ENCODE measurements around the gene RBP2.

RBP2 gene

DNA sequence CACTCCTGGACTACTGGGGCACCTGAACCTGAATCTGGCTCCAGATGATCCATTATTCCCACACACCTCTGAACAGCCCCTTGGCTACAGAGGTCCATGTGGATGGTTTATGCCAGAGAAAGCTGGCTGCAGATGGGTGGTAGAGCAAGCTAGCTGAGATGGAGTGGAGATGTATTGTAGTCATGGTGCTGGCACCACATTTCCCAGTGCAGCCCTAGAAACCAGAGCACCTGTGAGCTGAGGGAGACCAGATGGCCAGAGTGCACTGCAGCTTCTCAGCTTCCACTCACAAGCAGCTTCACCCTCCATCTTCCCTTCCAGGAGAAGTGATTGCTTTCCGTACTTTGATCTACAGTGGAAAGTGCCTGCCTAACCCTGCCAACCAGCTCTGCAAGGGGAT is 33.3 kb upstream of the RBP2 start:
- H3K36me3 Mint-ChIP-seq (ENCODE audit: low read depth) = no peaks in the 10 kb centered on the region
- H3K27ac Mint-ChIP-seq = no peak overlapping the region
- no peak overlapping the region for H3K4me3 Mint-ChIP-seq
- H3K4me1 Mint-ChIP-seq (ENCODE audit: low read depth) = peaks cover 27% of the 10 kb centered on the region
- H3K27me3 Mint-ChIP-seq = peaks cover 6% of the 10 kb centered on the region
- intact Hi-C loops (cut with micrococcal nuclease) = no loop called here
- no peaks in the 10 kb centered on the region for H3K9me3 Mint-ChIP-seq

DNA sequence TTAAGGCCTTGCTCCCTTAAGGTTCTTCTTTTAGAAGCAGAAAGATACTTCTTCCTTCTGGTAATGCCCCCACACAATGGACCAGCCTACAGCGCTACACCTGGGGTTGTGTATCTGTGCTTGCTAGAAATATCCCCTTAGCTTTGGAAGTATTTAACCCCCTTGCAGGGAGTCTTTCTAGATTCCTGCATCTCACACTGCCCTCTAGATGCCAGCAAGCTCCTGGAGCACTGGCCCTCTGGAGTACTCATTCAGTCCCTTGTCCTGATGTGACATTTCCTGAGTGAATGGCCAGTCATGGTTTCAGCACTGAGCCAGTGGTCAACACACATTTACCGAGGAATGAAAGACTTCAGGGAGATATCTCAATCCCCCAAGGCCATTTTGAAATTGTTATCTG is 30.4 kb upstream of the RBP2 start:
- H3K4me3 Mint-ChIP-seq = no peak overlapping the region
- H3K27me3 Mint-ChIP-seq = peaks cover 3% of the 10 kb centered on the region
- peak overlapping the region; percentile 57 for H3K27ac Mint-ChIP-seq
- intact Hi-C loops (cut with micrococcal nuclease) = no loop called here
- no peaks in the 10 kb centered on the region for H3K9me3 Mint-ChIP-seq
- H3K4me1 Mint-ChIP-seq (ENCODE audit: low read depth) = peaks cover 29% of the 10 kb centered on the region
- no peaks in the 10 kb centered on the region for H3K36me3 Mint-ChIP-seq (ENCODE audit: low read depth)

DNA sequence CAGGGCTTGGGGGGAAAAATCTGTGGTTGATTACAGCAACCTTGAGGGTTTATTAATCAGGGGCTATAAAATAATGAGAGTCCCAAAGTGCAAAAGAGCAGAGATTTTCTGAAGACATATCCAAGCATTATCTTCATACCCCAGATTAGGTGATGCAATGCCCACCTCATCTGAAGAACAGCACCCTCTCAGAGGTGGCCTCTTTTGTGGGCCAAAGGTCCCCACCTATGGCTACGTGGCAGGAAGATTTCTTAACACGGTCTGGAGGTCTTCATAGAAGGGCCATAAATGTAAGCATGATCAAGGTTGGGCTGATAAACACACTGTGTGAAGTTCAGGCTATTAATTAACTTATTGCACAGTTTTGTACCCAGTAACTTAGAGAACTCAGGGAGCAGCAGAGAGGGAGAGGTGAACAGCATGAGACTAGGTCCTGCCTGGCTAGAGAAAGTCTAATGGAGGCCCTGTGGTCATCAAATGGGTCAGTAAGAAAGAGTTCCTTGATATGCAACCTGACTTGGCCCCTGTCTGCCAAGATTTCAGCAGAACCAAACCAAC is 29.6 kb upstream of the RBP2 start:
- peaks cover 29% of the 10 kb centered on the region for H3K4me1 Mint-ChIP-seq (ENCODE audit: low read depth)
- H3K36me3 Mint-ChIP-seq (ENCODE audit: low read depth) = no peaks in the 10 kb centered on the region
- peaks cover 1% of the 10 kb centered on the region for H3K27me3 Mint-ChIP-seq
- H3K4me3 Mint-ChIP-seq = no peak overlapping the region
- no peaks in the 10 kb centered on the region for H3K9me3 Mint-ChIP-seq
- H3K27ac Mint-ChIP-seq = peak overlapping the region; percentile 57
- intact Hi-C loops (cut with micrococcal nuclease) = no loop called here

DNA sequence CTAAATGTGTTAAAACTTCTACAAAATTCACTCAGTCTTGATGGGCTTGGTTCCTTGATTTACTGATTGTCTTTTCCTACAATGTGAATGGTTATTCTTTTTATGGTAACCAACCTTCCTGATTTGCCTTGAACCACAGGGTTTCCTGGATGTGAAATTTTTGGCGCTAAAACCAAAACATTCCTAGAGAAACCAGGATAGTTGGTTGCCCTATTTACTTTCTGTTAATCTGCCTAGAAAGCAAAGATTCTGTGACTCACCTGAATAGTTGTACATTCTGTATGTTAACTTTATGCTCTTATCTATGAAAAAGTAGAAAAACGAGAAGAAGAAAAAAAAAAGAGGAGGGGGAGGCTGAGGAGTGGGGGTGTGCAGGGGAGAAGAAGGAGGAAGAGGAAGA is 23.2 kb upstream of the RBP2 start:
- Mint-ChIP-seq H3K27me3 (no peaks in the 10 kb centered on the region), H3K27ac (no peak overlapping the region), H3K36me3 (ENCODE audit: low read depth) (no peaks in the 10 kb centered on the region), H3K4me1 (ENCODE audit: low read depth) (peaks cover 1% of the 10 kb centered on the region), H3K4me3 (no peak overlapping the region), H3K9me3 (peaks cover 20% of the 10 kb centered on the region)
- intact Hi-C loops (cut with micrococcal nuclease) = no loop called here

DNA sequence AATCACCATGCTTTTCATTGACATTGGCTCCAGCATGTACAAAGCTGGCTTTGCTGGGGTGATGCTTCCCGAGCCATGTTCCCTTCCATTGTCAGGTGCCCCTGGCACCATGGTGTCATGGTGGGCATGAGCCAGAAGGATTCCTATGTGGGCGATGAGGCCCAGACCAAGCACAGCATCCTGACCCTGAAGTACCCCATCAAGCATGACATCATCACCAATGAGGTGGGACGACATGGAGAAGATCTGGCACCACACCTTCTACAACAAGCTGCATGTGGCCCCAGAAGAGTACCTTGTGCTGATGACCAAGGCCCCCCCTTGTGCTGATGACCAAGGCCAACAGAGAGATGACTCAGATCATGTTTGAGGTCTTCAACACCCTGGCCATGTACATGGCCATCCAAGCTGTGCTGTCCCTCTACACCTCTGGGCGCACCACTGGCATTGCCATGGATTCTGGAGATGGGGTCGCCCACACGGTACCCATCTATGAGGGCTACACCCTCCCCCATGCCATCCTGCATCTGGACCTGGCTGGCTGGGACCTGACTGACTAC is 17.6 kb upstream of the RBP2 start:
- H3K4me3 Mint-ChIP-seq = no peak overlapping the region
- peaks cover 44% of the 10 kb centered on the region for H3K9me3 Mint-ChIP-seq
- no peaks in the 10 kb centered on the region for H3K27me3 Mint-ChIP-seq
- H3K4me1 Mint-ChIP-seq (ENCODE audit: low read depth) = no peaks in the 10 kb centered on the region
- no peak overlapping the region for H3K27ac Mint-ChIP-seq
- peaks cover 6% of the 10 kb centered on the region for H3K36me3 Mint-ChIP-seq (ENCODE audit: low read depth)
- intact Hi-C loops (cut with micrococcal nuclease) = no loop called here

DNA sequence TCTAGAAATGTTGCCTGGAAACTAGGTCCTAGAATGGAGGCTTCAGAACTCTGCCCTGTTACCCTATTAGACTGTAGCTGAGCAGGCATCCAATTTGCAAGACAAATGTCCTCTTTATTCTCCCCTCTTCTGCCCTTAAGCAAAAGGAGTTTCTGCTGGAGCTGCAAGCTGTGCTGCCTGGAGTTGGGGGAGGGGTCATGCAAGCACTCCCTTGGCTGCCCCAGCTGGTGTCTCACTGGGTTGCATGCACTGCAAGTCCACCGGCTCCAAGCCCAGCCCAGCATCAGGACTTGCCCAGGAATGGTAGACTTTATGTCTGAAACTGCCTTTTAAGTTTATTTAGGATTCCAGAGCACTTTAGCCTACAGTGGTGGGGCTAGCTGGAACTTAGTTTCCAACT is 15.7 kb upstream of the RBP2 start:
- no peak overlapping the region for H3K27ac Mint-ChIP-seq
- peaks cover 54% of the 10 kb centered on the region for H3K9me3 Mint-ChIP-seq
- H3K36me3 Mint-ChIP-seq (ENCODE audit: low read depth) = peaks cover 6% of the 10 kb centered on the region

DNA sequence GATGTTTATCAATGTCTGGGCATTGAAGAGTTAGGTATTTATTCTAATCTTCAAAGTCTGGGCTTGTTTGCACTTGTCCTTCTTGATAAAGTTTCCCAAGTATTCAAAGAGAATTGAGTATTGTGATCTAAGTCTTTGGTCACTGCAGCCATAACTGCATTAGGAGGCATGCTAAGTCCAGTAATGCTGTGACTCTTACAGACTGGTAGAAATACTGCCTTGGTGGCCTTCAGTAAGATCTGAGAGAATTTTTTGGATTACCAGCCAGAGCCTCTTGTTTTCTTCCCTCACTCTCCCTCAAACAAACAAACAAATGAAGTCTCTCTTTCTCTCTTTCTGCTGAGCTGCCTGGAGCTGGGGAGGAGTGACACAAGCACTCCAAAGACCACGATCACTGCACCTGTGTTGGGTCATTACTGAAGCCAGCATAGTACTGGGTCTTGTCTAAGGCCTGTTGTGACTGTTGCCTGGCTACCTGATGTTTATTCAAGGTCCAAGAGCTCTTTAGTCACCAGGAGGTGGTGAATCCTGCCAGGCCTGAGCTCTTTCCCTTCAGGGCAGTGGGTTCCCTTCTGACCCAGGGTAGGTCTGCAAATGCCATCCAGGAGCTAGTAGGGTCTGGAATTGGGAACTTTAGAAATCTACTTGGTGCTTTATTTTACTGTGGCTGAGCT is 14.8 kb upstream of the RBP2 start:
- H3K9me3 Mint-ChIP-seq = peaks cover 48% of the 10 kb centered on the region
- H3K4me3 Mint-ChIP-seq = no peak overlapping the region
- intact Hi-C loops (cut with micrococcal nuclease) = no loop called here
- H3K36me3 Mint-ChIP-seq (ENCODE audit: low read depth) = peaks cover 6% of the 10 kb centered on the region
- no peaks in the 10 kb centered on the region for H3K4me1 Mint-ChIP-seq (ENCODE audit: low read depth)
- no peaks in the 10 kb centered on the region for H3K27me3 Mint-ChIP-seq
- H3K27ac Mint-ChIP-seq = no peak overlapping the region

More for the DNA sequence above, 15.7 kb upstream of the RBP2 start:
- intact Hi-C loops (cut with micrococcal nuclease) = no loop called here
- no peak overlapping the region for H3K4me3 Mint-ChIP-seq
- H3K27me3 Mint-ChIP-seq = no peaks in the 10 kb centered on the region
- no peaks in the 10 kb centered on the region for H3K4me1 Mint-ChIP-seq (ENCODE audit: low read depth)

DNA sequence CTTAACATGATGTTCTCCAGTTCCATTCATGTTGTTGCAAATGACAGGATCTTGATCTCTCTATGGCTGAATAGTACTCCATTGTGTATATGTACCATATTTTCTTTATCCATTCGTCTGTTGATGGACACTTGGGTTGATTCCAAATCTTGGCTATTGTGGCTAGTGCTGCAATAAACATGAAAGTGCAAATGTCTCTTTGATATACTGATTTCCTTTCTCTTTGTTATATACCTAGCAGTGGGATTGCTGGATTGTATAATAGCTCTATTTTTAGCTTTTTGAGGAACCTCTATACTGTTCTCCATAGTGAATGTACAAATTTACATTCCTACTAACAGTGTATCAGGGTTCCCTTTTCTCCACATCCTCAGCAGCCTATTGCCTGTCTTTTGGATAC is 5.9 kb upstream of the RBP2 start:
- Mint-ChIP-seq H3K27ac (no peak overlapping the region), H3K9me3 (no peaks in the 10 kb centered on the region), H3K4me3 (no peak overlapping the region), H3K4me1 (ENCODE audit: low read depth) (no peaks in the 10 kb centered on the region), H3K36me3 (ENCODE audit: low read depth) (no peaks in the 10 kb centered on the region), H3K27me3 (no peaks in the 10 kb centered on the region)
- intact Hi-C loops (cut with micrococcal nuclease) = no loop called here

DNA sequence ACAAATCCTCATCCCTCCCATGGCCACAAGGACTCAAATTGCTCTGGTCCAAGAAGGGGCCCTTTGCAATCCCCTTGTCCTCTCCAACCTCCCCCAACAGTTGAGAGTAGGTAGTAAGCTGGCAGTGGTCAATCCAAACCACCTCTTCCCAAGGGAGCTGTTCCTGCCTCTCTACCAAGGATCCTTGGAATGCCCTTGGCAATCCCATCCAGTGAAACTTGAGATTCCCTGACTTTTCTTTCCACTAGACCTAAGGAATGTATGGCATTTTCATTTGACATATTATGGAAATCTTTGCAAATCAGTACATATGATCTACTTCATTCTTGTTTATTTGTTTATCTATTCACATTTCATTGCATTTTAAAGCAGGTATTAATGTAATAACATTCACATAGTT is 4.8 kb upstream of the RBP2 start:
- Mint-ChIP-seq H3K9me3 (no peaks in the 10 kb centered on the region), H3K4me3 (no peak overlapping the region), H3K4me1 (ENCODE audit: low read depth) (no peaks in the 10 kb centered on the region), H3K36me3 (ENCODE audit: low read depth) (no peaks in the 10 kb centered on the region), H3K27me3 (no peaks in the 10 kb centered on the region), H3K27ac (no peak overlapping the region)
- intact Hi-C loops (cut with micrococcal nuclease) = no loop called here

DNA sequence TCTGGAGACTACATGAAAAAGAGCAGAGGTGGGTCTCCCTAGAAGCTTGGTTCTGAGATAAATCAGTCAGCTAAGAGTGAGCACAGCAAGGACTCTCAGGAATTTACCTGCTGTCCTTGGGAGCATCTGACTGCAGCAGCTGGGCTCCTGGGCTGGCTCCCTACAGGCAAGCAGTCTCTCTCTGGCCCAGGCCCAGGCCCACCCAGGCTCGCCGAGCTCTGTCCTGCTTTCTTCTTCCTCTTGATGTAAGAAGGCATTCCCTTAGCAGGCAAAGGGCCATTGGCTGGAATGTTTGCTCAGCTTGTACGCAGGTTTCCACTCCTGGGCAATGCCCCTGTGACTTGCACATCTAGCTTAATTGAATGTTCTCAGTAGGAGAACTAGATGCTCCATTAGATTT is 4.3 kb upstream of the RBP2 start:
- Mint-ChIP-seq H3K27me3 (no peaks in the 10 kb centered on the region), H3K4me1 (ENCODE audit: low read depth) (no peaks in the 10 kb centered on the region), H3K36me3 (ENCODE audit: low read depth) (no peaks in the 10 kb centered on the region), H3K9me3 (no peaks in the 10 kb centered on the region), H3K4me3 (no peak overlapping the region), H3K27ac (no peak overlapping the region)
- intact Hi-C loops (cut with micrococcal nuclease) = no loop called here

DNA sequence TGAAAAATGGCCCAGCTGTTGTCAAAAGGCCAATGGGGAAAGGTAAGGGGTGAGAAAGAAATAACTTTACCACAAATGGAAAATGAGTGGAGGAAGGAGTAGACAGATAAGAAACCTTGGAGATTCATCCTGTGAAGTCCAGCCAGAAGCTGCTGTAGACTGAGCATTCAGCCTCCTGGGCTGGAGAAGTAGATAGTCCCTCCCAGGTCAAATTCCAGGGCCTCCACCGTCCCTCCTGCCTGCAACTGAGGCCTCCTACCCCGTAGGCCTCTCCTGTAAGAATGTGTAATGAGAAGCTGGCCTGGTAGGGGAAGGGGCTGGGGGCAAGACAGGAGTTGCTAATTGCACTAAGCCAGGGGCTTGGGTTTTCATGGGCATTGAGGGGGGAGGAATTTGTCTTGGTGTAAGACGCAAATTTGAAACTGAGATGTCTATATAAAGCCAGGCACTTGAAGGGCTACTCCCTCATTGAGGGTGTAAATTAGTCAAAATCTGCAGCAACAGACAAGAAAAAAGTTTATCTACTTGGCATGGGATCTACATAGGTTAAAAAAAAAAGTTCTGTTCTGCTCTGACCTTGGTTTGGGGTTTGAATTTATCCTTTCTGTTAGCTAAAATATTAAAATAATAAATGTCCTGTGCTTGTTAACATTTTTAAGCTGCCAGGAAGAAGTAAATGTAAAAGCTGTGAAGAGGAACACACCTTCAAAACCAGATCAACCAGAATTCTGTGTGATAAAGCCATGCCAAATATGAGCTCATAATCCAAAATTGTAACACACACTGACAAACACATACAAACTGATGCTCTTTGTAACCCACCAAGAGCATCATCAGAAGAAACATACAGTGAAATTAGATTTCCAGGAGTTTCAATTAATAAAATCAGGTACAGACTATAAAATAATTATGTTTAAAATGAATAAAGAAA is 1.7 kb upstream of the RBP2 start:
- Mint-ChIP-seq H3K9me3 (no peaks in the 10 kb centered on the region), H3K4me1 (ENCODE audit: low read depth) (no peaks in the 10 kb centered on the region), H3K27me3 (no peaks in the 10 kb centered on the region), H3K27ac (no peak overlapping the region), H3K36me3 (ENCODE audit: low read depth) (no peaks in the 10 kb centered on the region), H3K4me3 (no peak overlapping the region)
- intact Hi-C loops (cut with micrococcal nuclease) = no loop called here

DNA sequence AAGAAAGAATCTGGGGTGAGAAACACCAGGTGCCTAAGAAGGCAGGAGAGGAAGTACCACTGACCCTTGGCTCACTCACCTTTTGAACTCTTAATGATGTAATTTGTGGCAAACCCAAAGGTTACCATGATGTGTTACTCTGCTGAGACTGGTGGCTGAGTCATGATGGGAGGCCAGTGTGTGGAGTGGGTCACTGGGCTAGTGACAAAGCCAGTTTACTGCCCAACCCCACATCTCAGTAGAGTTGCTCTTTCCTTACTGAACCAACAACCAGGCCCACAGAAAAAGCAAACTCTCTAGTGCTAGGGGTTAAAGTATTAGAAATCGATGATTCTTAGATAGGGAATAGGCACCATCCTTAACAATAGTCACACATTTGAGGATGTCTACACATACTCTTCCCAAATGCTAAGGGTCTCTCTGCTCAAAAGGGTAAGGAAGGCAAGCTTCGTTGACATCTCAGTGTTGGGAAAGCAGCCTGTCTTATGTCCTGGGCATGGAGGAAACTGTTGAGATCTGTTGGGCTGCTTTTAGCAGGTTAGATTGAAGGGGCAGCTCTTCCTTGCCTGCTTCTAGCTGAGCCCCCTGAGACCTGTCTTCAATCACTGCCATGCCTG is 3.1 kb downstream of the RBP2 start:
- no peaks in the 10 kb centered on the region for H3K27me3 Mint-ChIP-seq
- peaks cover 4% of the 10 kb centered on the region for H3K4me1 Mint-ChIP-seq (ENCODE audit: low read depth)
- H3K4me3 Mint-ChIP-seq = no peak overlapping the region
- no peaks in the 10 kb centered on the region for H3K36me3 Mint-ChIP-seq (ENCODE audit: low read depth)
- H3K9me3 Mint-ChIP-seq = no peaks in the 10 kb centered on the region
- no peak overlapping the region for H3K27ac Mint-ChIP-seq
- intact Hi-C loops (cut with micrococcal nuclease) = no loop called here

DNA sequence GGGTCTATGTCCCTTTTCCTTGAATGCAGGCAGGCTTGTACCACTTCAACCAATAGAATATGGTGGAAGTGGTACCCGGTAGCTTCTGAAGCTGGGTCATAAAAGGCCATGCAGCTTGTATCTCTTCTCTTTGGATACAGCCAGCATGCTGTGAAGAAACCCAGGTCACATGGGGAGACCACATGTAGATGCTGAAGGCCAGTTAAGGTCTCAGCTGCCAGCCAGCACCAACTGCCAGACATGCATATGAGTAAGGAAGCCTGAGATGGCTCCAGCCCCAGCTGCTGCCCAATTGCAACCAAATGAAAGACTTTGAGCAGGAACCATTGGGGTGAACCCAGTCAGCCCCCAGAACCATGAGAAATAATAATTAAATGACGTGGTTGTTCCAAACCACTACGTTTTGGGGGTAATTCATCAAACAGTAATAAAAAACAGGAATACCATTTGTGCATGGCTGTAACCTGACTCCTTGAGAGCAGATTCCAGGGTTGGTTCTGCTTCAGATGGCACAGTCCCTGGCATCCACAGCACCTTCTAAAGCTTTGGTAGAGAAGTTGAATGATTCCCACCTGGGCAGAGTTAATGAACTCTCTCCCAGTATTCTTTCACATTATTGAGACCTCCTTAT is 3.8 kb downstream of the RBP2 start:
- Mint-ChIP-seq H3K27ac (no peak overlapping the region), H3K4me3 (no peak overlapping the region), H3K36me3 (ENCODE audit: low read depth) (no peaks in the 10 kb centered on the region), H3K9me3 (no peaks in the 10 kb centered on the region), H3K4me1 (ENCODE audit: low read depth) (peaks cover 4% of the 10 kb centered on the region), H3K27me3 (no peaks in the 10 kb centered on the region)
- intact Hi-C loops (cut with micrococcal nuclease) = no loop called here

Measured in dendritic cell treated with granulocyte-macrophage colony-stimulating factor and Interleukin-4, amounts not matched to agents 40 ng/mL and 50 ng/mL, for 4 days (primary cell).